Tibial nerve (tissue), 4 donors: ENCODE measurements around the gene TRIM38. TPM values are rescaled to one million over a fixed set of nuclear protein-coding genes. Genes with fewer than 3 reads are reported as not detected.

Source experiments
- DNase-seq, 2 donors: peaks; one replicate each; pipeline ENCODE4 v3.0.0-alpha.2; 2019; ENCODE audit warnings: low spot score in 2 of 2
- H3K27ac ChIP-seq, 4 donors: fragments of 200-600 bp; sonication (generic) in 3 of 4; one replicate each; pipeline ENCODE4 v1.5.1; 2017 to 2019; ENCODE audit warnings: mild to moderate bottlenecking in 1 of 4
- H3K27me3 ChIP-seq, 2 donors: fragments of 200-600 bp; sonication (generic) in 1 of 2; one replicate each; pipeline versions ENCODE4 v1.5.1 to v1.6.0; 2017 to 2019
- H3K36me3 ChIP-seq, 3 donors: fragments of 200-600 bp; sonication (generic); one replicate each; pipeline ENCODE4 v1.5.1; 2018 to 2019
- H3K4me1 ChIP-seq, 4 donors: fragments of 200-600 bp; sonication (generic) in 3 of 4; one replicate each; pipeline ENCODE4 v1.5.1; 2017 to 2019
- H3K4me3 ChIP-seq, 4 donors: fragments of 200-600 bp; sonication (generic) in 3 of 4; one replicate each; pipeline ENCODE4 v1.5.1; 2017 to 2019; ENCODE audit warnings: mild to moderate bottlenecking in 1 of 4, moderate library complexity in 1 of 4
- H3K9me3 ChIP-seq, 4 donors: fragments of 200-600 bp; sonication (generic) in 3 of 4; one replicate each; pipeline ENCODE4 v1.5.1; 2017 to 2019
- EP300 ChIP-seq, 2 donors: sonication (generic); formaldehyde crosslinking; IDR thresholded peaks; one replicate each; pipeline ENCODE4 v1.6.1; 2017; ENCODE audit warnings: antibody characterized with exemption in 2 of 2, mild to moderate bottlenecking in 1 of 2
- POLR2A ChIP-seq, 2 donors: fragments of 450-650 bp; IDR thresholded peaks; one replicate each; pipeline ENCODE4 v1.6.1; 2017; ENCODE audit warnings: antibody characterized with exemption in 2 of 2, mild to moderate bottlenecking in 2 of 2, moderate library complexity in 2 of 2
- WGBS, 2 donors: methylation state at CpG; one replicate each; pipeline ENCODE4 v1.1.5; 2018; 5-methylcytosine and 5-hydroxymethylcytosine counted together
- total RNA-seq, 4 donors: library from RNA; depleted of rRNA; stranded (reverse); fragments of >200 nt; gene quantifications; one replicate each; pipeline ENCODE4 v1.1.0, GENCODE V29; 2016
- TF ChIP-seq, protein P1 (sequence below), 5 experiments: fragments of 200-600 bp in 3 of 5; fragments of 450-650 bp in 2 of 5; sonication (generic) in 3 of 5; IDR thresholded peaks; one replicate each; pipeline ENCODE4 v1.5.1; 2016 to 2019; ENCODE audit warnings: antibody characterized with exemption in 5 of 5, mild to moderate bottlenecking in 3 of 5, moderate library complexity in 2 of 5

TRIM38 gene
- total RNA-seq, 4 donors from 2014 or later, result 8.8 to 12.2 (median 9.5) TPM

DNA sequence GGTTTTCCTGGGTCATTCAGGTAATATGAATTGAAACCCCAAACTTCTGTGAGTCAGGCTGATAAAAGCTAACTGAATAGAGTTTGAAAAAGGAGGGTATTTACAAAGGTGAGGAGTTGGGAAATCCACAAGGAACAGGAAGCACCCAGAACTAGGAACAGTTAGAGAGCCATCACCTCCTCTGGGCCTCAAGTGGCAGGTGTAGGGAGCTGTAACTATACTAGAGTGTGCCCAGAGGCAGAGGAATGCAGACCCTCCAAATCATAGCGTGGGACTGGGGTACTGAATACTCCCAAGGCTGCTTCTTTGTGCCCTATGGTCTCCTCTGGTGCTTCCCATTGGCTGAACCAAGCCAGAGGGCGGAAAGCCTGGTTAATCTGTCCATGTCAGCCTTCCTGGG, 18.3 kb downstream of the TRIM38 start:
- no peaks in the 10 kb centered on the region for H3K9me3 ChIP-seq
- whole genome bisulfite sequencing, 2 donors, result 98 to 100% methylated on average over 2 of the region's 2 CpGs
- TF ChIP-seq EP300 (IDR thresholded peaks at IDR 0.05), result no peak
- no peak for TF ChIP-seq POLR2A (IDR thresholded peaks at IDR 0.05)
- TF ChIP-seq, protein P1, sequence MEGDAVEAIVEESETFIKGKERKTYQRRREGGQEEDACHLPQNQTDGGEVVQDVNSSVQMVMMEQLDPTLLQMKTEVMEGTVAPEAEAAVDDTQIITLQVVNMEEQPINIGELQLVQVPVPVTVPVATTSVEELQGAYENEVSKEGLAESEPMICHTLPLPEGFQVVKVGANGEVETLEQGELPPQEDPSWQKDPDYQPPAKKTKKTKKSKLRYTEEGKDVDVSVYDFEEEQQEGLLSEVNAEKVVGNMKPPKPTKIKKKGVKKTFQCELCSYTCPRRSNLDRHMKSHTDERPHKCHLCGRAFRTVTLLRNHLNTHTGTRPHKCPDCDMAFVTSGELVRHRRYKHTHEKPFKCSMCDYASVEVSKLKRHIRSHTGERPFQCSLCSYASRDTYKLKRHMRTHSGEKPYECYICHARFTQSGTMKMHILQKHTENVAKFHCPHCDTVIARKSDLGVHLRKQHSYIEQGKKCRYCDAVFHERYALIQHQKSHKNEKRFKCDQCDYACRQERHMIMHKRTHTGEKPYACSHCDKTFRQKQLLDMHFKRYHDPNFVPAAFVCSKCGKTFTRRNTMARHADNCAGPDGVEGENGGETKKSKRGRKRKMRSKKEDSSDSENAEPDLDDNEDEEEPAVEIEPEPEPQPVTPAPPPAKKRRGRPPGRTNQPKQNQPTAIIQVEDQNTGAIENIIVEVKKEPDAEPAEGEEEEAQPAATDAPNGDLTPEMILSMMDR (IDR thresholded peaks at IDR 0.05), result no peak
- no peaks in the 10 kb centered on the region for H3K27me3 ChIP-seq
- peaks cover 0 to 85% (median 24%) of the 10 kb centered on the region in 3 donors for H3K36me3 ChIP-seq
- H3K27ac ChIP-seq, result no peak overlapping the region
- no peaks in the 10 kb centered on the region for H3K4me1 ChIP-seq
- no peak for DNase-seq
- H3K4me3 ChIP-seq, result no peak overlapping the region

DNA sequence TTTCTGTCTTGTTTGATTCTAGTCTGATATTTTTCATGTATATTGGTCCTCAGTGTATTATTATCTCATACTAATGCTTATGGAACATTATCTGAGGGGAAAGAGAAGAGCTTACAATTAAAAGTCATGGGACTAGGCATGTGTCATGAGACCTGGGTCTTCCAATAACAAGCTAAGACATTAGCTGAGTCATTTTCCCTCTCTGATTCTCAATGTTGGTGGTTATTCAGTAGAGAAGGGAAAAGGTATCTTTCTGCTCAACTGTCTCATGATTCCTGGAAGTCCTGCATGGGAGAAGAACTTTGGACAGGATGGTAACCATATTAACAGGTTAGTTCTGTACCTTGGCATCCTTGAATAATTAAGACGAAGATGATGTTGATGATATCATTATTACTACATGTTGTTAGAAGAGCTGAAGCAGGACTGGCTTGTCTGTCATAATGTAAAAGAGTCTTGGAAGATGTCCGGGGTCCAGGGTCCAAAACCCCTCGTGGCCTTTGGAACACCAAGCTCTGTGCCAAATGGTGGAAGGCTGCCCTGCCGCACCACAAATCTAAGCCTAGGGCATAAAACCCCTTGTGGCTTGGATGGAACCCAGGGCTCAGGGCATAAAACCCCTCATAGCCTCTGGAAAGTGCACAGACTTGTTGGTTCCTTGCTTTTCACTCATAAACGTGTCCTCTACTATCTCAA, 19.1 kb downstream of the TRIM38 start:
- TF ChIP-seq EP300 (IDR thresholded peaks at IDR 0.05) (no peak), POLR2A (IDR thresholded peaks at IDR 0.05) (no peak)
- TF ChIP-seq, protein P1 (IDR thresholded peaks at IDR 0.05), result no peak
- peaks cover 0 to 85% (median 19%) of the 10 kb centered on the region in 3 donors for H3K36me3 ChIP-seq
- H3K4me1 ChIP-seq, result no peaks in the 10 kb centered on the region
- no peak for DNase-seq
- H3K27ac ChIP-seq, result no peak overlapping the region
- H3K4me3 ChIP-seq, result no peak overlapping the region
- no peaks in the 10 kb centered on the region for H3K27me3 ChIP-seq
- H3K9me3 ChIP-seq, result no peaks in the 10 kb centered on the region
- WGBS, 2 donors, result 90 to 95% methylated on average over 5 of the region's 5 CpGs

DNA sequence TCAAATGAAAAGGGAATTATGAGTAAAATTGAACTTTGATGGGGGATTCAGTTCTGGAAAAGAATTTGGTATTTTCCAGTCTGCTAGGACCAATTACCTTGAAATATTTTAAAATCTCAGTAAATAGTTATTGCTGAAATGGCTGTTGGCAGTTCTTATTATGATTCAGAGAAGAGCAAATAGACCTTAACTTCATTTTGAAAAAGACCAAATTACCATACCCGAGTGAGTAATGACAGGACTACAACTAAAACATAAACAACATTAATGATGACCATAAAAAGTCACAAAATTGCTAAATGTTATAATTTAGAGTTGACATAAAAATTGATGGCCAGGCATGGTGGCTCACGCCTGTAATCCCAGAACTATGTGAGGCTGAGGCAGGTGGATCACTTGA, 21.7 kb downstream of the TRIM38 start:
- no peaks in the 10 kb centered on the region for H3K4me1 ChIP-seq
- peaks cover 0 to 79% (median 7%) of the 10 kb centered on the region in 3 donors for H3K36me3 ChIP-seq
- TF ChIP-seq, protein P1 (IDR thresholded peaks at IDR 0.05), result no peak
- TF ChIP-seq POLR2A (IDR thresholded peaks at IDR 0.05) (no peak), EP300 (IDR thresholded peaks at IDR 0.05) (no peak)
- no peaks in the 10 kb centered on the region for H3K9me3 ChIP-seq
- no peak overlapping the region for H3K27ac ChIP-seq
- H3K27me3 ChIP-seq, result no peaks in the 10 kb centered on the region
- WGBS, 2 donors, result 77 to 86% methylated on average over 2 of the region's 2 CpGs
- no peak for DNase-seq
- no peak overlapping the region for H3K4me3 ChIP-seq

DNA sequence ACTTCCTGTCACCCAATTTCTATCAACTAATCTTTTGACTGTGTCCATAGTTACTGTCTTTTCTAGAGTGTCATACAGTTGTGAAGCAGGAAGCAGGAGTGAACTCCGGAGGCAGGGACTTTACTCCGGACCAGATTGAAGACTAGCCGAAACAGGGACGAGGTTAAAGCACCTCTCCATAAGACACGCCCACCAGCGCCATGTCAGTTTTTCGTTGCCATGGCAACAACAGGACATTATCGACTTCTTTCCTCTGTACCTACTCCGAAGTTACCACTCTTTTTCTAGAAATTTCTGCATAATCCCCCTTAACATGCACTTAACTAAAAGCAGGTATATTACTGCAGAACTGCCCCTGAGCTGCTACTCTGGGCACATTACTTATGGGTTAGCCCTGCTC, 25.2 kb downstream of the TRIM38 start:
- 82 to 84% methylated on average over 9 of the region's 9 CpGs for WGBS, 2 donors
- TF ChIP-seq POLR2A (IDR thresholded peaks at IDR 0.05), result no peak
- no peak for TF ChIP-seq EP300 (IDR thresholded peaks at IDR 0.05)
- no peak for DNase-seq
- Histone ChIP-seq H3K27me3 (no peaks in the 10 kb centered on the region), H3K27ac (no peak overlapping the region), H3K9me3 (no peaks in the 10 kb centered on the region), H3K4me3 (no peak overlapping the region), H3K36me3 (peaks cover 0 to 53% (median 0%) of the 10 kb centered on the region in 3 donors), H3K4me1 (peaks cover 0 to 6% (median 0%) of the 10 kb centered on the region in 4 donors)

DNA sequence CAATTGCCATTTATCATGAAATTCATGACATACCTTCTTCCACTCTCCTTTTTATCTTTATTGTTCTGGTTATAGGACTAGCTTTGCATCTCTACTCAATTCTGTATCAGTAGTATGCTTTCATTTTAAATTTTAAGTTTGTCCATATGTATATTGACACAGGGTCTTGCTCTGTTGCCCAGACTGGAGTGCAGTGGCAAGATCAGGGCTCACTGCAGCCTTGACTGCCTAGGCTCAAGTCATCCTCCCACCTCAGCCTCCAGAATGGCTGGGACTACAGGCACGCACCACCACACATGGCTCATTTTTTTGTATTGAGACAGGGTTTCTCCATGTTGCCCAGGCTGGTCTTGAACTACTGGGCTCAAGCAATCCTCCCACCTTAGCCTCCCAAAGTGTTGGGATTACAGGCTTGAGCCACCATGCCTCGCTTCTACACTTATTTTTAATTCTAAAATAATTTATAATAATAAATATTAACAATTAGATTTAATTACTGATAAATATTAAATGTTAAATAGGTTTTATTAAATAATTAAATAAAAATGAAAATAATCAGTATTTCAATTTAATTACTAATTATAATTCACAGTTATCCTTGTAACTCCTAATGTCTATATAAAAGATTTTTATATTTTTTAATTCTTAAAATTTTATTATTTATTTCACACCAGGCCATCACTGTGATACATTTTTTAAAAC, 27.7 kb downstream of the TRIM38 start:
- H3K27me3 ChIP-seq, result no peaks in the 10 kb centered on the region
- TF ChIP-seq POLR2A (IDR thresholded peaks at IDR 0.05) (no peak), EP300 (IDR thresholded peaks at IDR 0.05) (no peak)
- TF ChIP-seq, protein P1 (IDR thresholded peaks at IDR 0.05), result no peak
- H3K4me1 ChIP-seq, result peaks cover 0 to 20% (median 4%) of the 10 kb centered on the region in 4 donors
- no peak for DNase-seq
- no peak overlapping the region for H3K4me3 ChIP-seq
- no peak overlapping the region for H3K27ac ChIP-seq
- 92 to 97% methylated on average over 2 of the region's 2 CpGs for WGBS, 2 donors
- no peaks in the 10 kb centered on the region for H3K9me3 ChIP-seq
- peaks cover 0 to 28% (median 0%) of the 10 kb centered on the region in 3 donors for H3K36me3 ChIP-seq
